NCI-H2107 treated with DMSO at 0.1 percent for 48 hours (cell line): Measurements from ENCODE around the gene TJP3.
"Not testable (repeated sequence)": the region's sequence is repeated elsewhere in the genome, so short reads cannot be mapped to it uniquely, and the experiment has no call there.

Experiments
- DNase-seq: peaks from one replicate; lab custom pipeline; 2025; ENCODE audit not compliant: unreplicated experiment; lab: John Stamatoyannopoulos, UW

The TJP3 gene, protein sequence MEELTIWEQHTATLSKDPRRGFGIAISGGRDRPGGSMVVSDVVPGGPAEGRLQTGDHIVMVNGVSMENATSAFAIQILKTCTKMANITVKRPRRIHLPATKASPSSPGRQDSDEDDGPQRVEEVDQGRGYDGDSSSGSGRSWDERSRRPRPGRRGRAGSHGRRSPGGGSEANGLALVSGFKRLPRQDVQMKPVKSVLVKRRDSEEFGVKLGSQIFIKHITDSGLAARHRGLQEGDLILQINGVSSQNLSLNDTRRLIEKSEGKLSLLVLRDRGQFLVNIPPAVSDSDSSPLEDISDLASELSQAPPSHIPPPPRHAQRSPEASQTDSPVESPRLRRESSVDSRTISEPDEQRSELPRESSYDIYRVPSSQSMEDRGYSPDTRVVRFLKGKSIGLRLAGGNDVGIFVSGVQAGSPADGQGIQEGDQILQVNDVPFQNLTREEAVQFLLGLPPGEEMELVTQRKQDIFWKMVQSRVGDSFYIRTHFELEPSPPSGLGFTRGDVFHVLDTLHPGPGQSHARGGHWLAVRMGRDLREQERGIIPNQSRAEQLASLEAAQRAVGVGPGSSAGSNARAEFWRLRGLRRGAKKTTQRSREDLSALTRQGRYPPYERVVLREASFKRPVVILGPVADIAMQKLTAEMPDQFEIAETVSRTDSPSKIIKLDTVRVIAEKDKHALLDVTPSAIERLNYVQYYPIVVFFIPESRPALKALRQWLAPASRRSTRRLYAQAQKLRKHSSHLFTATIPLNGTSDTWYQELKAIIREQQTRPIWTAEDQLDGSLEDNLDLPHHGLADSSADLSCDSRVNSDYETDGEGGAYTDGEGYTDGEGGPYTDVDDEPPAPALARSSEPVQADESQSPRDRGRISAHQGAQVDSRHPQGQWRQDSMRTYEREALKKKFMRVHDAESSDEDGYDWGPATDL

DNA sequence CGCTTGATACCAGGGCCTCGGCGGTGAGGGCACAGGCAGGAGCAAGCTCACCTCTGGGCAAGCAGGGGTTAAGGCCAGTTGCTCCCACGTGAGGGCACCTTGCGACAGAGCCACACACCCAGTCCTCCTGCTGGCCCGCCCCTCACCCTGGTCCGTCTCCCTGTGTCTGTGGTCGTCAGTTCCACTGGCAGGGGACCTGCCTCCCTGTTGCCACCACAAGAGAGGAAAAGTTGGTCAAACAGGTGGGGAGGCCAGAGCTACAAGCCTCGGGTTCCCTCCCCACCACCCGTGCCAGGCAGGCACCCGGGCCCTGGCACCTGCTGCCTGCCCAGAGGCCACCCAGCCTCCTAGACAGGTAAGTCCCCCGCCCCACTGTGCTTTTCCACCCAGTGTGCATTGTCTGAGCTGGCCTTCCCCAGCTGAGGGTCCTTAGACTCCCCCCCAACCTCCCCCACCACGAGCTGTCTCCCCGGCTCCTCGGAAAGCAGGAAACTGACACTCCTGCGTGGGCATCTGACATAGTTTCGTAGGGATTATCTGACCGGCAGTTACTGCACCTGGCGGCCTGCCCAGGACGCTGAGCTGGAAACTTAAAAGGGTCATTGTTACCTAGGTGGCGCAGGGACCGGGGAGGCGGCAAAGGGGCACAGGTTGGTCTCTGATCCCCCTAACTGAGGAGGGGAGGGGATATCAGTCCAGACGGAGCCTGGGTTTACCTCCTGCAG lies at the start of gene TJP3:
Gene TJP3 (plus strand): TSS at position 178 of the 725 bp plus-strand sequence. CDS start 20,049 bp downstream, outside the sequence.
- DNase-seq, result peak; percentile 6

DNA sequence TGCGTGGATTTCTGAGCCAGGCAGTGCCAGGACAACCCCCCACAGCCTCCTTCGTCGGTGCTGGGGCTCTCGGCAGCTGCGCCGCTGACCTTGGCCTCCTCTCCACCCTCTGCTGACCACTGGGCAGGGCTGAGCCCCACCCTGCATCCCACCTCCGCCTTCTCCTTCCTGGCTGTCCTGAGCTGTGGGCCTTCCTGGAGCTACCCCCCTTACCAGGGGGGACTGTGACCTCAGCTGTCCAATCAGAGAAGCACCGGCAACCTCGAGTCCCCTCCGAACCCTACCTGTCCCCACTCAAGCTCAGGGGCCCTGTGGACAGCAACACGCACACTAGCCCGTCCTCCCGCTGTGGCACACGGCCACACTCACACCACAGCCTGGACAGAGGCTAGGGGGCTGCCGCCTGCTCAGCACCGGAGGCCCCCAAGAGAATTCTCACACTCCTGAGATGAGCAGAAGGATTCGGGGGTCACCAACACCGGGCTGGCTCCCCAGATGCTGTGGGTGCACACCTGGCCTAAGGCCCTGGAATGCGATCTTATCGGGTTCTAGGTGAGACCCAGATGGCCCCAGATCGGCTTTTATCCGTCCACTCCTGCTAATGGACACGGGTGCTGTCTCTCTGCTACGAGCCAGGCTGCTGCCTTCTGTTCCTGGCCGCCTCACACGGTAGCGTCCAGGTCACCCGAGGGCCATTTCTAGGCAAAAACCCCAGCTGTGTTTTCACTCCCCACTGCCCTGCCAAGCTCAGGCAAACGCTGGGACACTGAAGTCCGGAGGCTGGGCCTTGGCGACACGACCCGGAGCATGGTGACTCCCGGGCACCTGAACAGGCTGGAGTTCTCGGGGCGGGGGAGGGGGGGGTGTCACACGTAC lies 49.1 kb upstream of the TJP3 start:
- DNase-seq, result no peak

GRCh38 chr19:3659746-3660112 lies 48.5 kb upstream of the TJP3 start:
- no peak for DNase-seq

- no peak for DNase-seq
These were observed 47.5 kb upstream of the TJP3 start for GRCh38 chr19:3660493-3661219.

DNA sequence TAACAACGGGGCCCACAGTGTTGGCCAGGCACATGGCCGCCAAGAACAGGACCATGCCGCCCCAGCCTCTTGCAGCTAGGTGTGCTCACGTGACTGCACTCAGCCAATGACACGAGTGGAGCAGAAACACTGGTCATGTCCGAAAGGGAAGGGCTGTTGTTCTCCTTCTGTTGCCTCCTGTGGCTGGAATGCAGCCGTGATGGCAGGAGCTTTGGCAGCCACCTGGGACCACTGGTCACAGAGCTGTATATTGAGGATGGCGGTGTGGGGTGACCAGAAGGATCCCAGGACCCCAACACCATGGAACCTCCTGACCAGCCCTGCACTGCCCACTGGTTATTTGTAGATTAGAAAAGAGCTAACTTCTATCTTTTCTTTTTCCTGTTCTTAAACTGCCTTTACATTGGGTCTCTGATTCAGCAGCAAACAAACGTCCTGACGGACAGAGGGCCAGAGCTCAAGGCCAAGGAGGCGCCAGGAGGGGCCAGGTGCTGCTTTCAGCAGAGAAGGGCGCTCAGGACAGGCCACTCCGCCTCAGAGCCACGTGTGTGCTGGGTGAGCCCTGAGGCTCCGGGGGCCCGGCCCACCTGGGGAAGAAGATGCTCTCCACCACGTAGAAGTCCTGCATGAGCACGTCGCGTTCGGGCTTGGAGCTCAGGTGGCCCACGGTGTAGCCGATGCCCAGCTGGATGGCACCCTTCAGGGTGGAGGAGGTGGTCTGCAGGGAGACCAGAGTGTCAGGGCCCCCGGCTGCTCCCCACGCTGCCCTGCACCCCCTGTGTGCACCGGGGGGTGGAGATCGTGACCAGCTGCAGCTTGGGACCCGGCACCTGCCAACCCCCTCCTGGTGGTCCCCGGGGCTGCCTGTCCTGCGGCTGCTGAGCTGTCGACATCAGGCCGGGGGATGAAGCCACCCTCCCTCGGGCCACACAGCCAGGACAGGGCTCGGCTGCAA lies 46.6 kb upstream of the TJP3 start:
- no peak for DNase-seq

DNA sequence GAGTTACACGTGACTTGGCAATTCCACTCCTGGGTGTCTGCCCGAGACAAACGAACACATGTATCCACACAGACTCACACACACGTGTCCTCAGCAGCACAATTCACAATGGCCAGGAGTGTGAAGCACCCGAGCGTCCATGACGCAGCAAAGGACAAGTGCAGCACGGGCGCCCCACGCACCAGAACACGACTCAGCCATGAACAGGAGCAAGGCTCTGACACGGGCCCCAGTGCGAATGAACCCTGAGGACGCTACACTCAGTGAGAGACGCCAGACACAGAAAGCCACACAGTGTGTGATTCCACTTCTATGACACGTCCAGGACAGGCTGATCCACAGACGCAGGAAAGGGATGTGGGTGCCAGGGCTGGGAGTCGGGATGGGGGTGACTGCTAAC lies 44.3 kb upstream of the TJP3 start:
- no peak for DNase-seq

DNA sequence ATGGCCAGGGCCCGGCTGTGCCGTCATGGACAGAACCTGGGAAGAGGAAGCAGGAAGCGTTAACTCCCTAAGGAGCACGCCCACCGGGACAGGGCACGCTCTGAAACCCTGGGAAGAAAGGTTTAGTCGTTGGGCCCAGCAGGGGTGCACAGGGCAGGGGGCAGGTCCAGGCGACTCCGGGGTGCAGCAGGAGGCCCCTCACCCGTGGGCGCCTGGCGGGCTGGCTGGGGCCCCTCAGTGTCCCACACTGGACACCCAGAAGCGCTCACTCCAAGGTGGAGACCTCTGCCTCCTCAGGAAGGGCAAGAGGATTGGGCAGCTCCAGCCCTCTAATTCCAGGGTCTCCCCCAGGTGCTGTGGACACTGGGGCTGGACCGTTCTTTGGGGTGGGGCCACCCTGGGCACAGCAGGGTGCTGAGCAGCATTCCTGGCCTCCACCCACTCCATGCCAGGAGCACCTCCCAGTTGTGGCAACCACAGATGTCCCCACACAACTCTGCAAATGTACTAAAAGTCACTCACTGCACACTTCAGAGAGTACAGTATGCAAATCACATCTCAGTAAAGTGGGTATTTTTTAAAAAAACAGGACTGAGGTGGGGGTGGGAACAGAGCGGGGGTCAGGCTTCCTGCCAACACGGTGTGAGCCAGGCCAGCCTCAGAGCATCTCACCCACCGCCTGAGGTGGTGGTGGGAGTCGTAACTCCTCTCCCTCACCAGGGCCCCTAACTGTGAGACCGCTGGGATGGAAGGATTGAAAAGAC lies 43.1 kb upstream of the TJP3 start:
- no peak for DNase-seq

- no peak for DNase-seq
These were observed 42.3 kb upstream of the TJP3 start for GRCh38 chr19:3665681-3666544.

DNA sequence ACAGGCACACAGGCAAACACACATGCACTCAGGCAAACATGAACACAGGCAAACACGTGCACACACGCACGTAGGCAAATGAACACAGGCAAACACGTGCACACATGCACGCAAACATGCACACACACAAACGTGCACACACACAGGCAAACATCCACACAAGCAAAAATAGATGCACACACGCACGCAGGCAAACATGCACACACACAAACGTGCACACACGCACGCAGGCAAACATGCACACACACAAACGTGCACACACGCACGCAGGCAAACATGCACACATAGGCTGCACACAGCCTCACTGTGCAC lies 41.7 kb upstream of the TJP3 start:
- not testable (repeated sequence) for DNase-seq

GRCh38 chr19:3667037-3667638 lies 41.0 kb upstream of the TJP3 start:
- DNase-seq, result no peak

- DNase-seq, result no peak
These were observed 40.4 kb upstream of the TJP3 start for GRCh38 chr19:3667766-3668165.

GRCh38 chr19:3668331-3669081 lies 39.7 kb upstream of the TJP3 start:
- no peak for DNase-seq

DNA sequence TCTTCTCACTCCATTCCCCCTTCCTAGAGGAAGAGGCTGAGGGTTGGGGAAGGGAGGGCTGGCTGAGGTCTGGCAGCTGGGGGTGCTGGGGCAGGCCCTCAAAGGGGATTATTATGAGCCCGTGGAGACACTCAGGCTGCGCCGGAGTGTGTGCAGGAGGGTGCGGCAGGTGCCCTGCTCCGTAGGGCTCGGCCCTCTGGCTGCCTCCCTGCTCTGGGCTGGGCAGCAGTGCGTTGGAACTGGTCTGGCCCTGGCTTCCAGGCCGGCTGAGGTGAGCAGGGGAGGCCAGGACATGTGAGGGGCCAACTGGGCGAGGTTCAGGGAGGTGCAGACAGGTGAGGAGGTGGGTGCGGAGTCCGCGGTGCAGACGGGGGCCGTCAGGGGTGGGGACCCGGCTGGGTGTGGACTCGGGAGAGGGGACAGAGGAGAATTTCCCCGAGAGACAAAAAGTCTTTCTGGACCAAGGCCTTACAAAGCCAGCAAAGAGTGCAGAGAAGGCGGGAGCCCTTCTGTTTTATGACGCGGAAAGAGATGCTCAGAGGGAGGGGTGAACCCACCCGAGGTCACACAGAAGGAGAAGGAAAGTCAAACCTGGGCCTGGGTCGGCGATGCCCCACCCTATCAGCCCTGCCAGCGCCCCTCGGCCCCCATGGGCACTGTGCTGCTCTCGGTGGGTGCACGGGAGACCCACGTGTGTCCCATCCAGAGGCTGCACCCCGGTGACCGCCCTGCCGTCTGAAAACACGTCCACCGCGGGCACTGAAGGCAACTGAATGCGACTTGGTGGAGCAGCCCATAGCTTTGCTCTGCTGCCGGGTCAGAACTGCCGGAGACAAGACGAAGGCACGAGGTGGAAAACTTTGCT lies 38.9 kb upstream of the TJP3 start:
- no peak for DNase-seq

- no peak for DNase-seq
These were observed 38.0 kb upstream of the TJP3 start for GRCh38 chr19:3669947-3670795.
